WTC11 (cell line): ENCODE measurements around the gene KYNU.

Experiments used
- ETV6 ChIP-seq: sonication (generic); formaldehyde crosslinking; IDR thresholded peaks from 2 replicates; pipeline ENCODE4 v1.8.1; 2022; ENCODE audit warnings: mild to moderate bottlenecking, missing genetic modification reagents
- MAX ChIP-seq: sonication (generic); formaldehyde crosslinking; IDR thresholded peaks from 2 replicates; pipeline ENCODE4 v1.8.0; 2022; ENCODE audit warnings: mild to moderate bottlenecking, missing genetic modification reagents
- NR2C2 ChIP-seq: sonication (generic); formaldehyde crosslinking; IDR thresholded peaks from 2 replicates; pipeline ENCODE4 v1.8.0; 2022; ENCODE audit warnings: mild to moderate bottlenecking, missing genetic modification reagents
- NR3C1 ChIP-seq: sonication (generic); formaldehyde crosslinking; conservative IDR thresholded peaks from 2 replicates; pipeline ENCODE4 v1.8.1; 2023; ENCODE audit warnings: low read depth, mild to moderate bottlenecking, missing genetic modification reagents
- ZNF317 ChIP-seq: sonication (generic); formaldehyde crosslinking; IDR thresholded peaks from 2 replicates; pipeline ENCODE4 v1.8.1; 2023; ENCODE audit warnings: low read depth, mild to moderate bottlenecking, moderate library complexity, missing genetic modification reagents, borderline replicate concordance
- TF ChIP-seq, protein P1 (sequence below): fragments of 200-600 bp; IDR thresholded peaks from 2 replicates; pipeline ENCODE4 v1.8.0; 2022; ENCODE audit warnings: antibody characterized with exemption

- TF ChIP-seq, protein P1, sequence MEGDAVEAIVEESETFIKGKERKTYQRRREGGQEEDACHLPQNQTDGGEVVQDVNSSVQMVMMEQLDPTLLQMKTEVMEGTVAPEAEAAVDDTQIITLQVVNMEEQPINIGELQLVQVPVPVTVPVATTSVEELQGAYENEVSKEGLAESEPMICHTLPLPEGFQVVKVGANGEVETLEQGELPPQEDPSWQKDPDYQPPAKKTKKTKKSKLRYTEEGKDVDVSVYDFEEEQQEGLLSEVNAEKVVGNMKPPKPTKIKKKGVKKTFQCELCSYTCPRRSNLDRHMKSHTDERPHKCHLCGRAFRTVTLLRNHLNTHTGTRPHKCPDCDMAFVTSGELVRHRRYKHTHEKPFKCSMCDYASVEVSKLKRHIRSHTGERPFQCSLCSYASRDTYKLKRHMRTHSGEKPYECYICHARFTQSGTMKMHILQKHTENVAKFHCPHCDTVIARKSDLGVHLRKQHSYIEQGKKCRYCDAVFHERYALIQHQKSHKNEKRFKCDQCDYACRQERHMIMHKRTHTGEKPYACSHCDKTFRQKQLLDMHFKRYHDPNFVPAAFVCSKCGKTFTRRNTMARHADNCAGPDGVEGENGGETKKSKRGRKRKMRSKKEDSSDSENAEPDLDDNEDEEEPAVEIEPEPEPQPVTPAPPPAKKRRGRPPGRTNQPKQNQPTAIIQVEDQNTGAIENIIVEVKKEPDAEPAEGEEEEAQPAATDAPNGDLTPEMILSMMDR, result no peak
- TF ChIP-seq MAX, result no peak
- TF ChIP-seq ETV6, result no peak
- no peak for TF ChIP-seq NR3C1 (CRISPR knock-in tag)
- TF ChIP-seq NR2C2 (CRISPR knock-in tag), result no peak
- no peak for TF ChIP-seq ZNF317 (CRISPR knock-in tag)
These were observed 116.3 kb downstream of the KYNU start for GRCh38 chr2:142993771-142994170.
